GM12878 (cell line): ENCODE data around the gene CHMP1A.

ENCODE experiments used
- CBFB ChIP-seq: IDR thresholded peaks from 2 replicates; pipeline ENCODE4 v1.6.1; 2016; ENCODE audit warnings: antibody characterized with exemption, low read depth
- ETV6 ChIP-seq, 2 experiments: fragments of 450-650 bp in 1 of 2; IDR thresholded peaks in 1 of 2; conservative IDR thresholded peaks in 1 of 2; 2 replicates each; pipeline ENCODE4 v1.6.1; 2014; ENCODE audit warnings: antibody characterized with exemption in 1 of 2, borderline replicate concordance in 1 of 2, low read depth in 1 of 2, mild to moderate bottlenecking in 1 of 2, moderate library complexity in 1 of 2
- GABPA ChIP-seq: IDR thresholded peaks from 2 replicates; pipeline ENCODE4 v1.6.1; 2014; ENCODE audit warnings: antibody characterized with exemption, low read depth, mild to moderate bottlenecking, inconsistent platforms
- NBN ChIP-seq: fragments of 450-650 bp; IDR thresholded peaks from 2 replicates; pipeline ENCODE4 v1.6.1; 2016
- NFIC ChIP-seq: IDR thresholded peaks from 2 replicates; pipeline ENCODE4 v1.6.1; 2012; ENCODE audit warnings: low read depth, mild to moderate bottlenecking, inconsistent platforms, low read length, moderate library complexity
- PBX3 ChIP-seq: IDR thresholded peaks from 2 replicates; pipeline ENCODE4 v1.6.1; 2011; ENCODE audit warnings: mild to moderate bottlenecking, low read depth, low read length, moderate library complexity; ENCODE audit not compliant: insufficient replicate concordance
- POLR2A ChIP-seq: IDR thresholded peaks from 2 replicates; pipeline ENCODE4 v1.6.1; 2011; ENCODE audit warnings: low read depth, mild to moderate bottlenecking, low read length
- YY1 ChIP-seq: IDR thresholded peaks from 2 replicates; pipeline ENCODE4 v1.6.1; 2011; ENCODE audit warnings: low read depth, mild to moderate bottlenecking, low read length
- TF ChIP-seq, protein P1 (sequence below), 3 experiments: IDR thresholded peaks in 2 of 3; conservative IDR thresholded peaks in 1 of 3; 2 replicates each; pipeline ENCODE4 v1.5.1; 2011; ENCODE audit warnings: low read depth in 3 of 3, low read length in 3 of 3, mild to moderate bottlenecking in 3 of 3, control low read depth in 2 of 3, moderate library complexity in 2 of 3, inconsistent platforms in 1 of 3, mixed read lengths in 1 of 3; ENCODE audit not compliant: control insufficient read depth in 2 of 3, insufficient read depth in 1 of 3; ENCODE audit errors: extremely low read depth in 1 of 3
- TF ChIP-seq, protein P2 (sequence below): IDR thresholded peaks from 2 replicates; pipeline ENCODE4 v1.6.1; 2012; ENCODE audit warnings: mild to moderate bottlenecking, low read depth, low read length
- TF ChIP-seq, protein P3 (sequence below): IDR thresholded peaks from 2 replicates; pipeline ENCODE4 v1.6.1; 2011; ENCODE audit warnings: low read depth, low read length, improper control_type of control experiment, borderline replicate concordance

- TF ChIP-seq POLR2A (no peak), PBX3 (no peak), CBFB (no peak), NFIC (no peak), NBN (no peak), YY1 (no peak), ETV6 (conservative IDR thresholded peaks at IDR 0.05 in 1 of 2, IDR thresholded peaks at IDR 0.05 in 1 of 2; ENCODE audit: borderline replicate concordance in 1 of 2, low read depth in 1 of 2) (no peak), GABPA (no peak)
- TF ChIP-seq, protein P1, sequence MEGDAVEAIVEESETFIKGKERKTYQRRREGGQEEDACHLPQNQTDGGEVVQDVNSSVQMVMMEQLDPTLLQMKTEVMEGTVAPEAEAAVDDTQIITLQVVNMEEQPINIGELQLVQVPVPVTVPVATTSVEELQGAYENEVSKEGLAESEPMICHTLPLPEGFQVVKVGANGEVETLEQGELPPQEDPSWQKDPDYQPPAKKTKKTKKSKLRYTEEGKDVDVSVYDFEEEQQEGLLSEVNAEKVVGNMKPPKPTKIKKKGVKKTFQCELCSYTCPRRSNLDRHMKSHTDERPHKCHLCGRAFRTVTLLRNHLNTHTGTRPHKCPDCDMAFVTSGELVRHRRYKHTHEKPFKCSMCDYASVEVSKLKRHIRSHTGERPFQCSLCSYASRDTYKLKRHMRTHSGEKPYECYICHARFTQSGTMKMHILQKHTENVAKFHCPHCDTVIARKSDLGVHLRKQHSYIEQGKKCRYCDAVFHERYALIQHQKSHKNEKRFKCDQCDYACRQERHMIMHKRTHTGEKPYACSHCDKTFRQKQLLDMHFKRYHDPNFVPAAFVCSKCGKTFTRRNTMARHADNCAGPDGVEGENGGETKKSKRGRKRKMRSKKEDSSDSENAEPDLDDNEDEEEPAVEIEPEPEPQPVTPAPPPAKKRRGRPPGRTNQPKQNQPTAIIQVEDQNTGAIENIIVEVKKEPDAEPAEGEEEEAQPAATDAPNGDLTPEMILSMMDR (IDR thresholded peaks at IDR 0.05 in 2 of 3, conservative IDR thresholded peaks at IDR 0.05 in 1 of 3; ENCODE audit: control insufficient read depth in 2 of 3, extremely low read depth in 1 of 3, insufficient read depth in 1 of 3, low read depth in 3 of 3, low read length in 3 of 3): no peak
- TF ChIP-seq, protein P2, sequence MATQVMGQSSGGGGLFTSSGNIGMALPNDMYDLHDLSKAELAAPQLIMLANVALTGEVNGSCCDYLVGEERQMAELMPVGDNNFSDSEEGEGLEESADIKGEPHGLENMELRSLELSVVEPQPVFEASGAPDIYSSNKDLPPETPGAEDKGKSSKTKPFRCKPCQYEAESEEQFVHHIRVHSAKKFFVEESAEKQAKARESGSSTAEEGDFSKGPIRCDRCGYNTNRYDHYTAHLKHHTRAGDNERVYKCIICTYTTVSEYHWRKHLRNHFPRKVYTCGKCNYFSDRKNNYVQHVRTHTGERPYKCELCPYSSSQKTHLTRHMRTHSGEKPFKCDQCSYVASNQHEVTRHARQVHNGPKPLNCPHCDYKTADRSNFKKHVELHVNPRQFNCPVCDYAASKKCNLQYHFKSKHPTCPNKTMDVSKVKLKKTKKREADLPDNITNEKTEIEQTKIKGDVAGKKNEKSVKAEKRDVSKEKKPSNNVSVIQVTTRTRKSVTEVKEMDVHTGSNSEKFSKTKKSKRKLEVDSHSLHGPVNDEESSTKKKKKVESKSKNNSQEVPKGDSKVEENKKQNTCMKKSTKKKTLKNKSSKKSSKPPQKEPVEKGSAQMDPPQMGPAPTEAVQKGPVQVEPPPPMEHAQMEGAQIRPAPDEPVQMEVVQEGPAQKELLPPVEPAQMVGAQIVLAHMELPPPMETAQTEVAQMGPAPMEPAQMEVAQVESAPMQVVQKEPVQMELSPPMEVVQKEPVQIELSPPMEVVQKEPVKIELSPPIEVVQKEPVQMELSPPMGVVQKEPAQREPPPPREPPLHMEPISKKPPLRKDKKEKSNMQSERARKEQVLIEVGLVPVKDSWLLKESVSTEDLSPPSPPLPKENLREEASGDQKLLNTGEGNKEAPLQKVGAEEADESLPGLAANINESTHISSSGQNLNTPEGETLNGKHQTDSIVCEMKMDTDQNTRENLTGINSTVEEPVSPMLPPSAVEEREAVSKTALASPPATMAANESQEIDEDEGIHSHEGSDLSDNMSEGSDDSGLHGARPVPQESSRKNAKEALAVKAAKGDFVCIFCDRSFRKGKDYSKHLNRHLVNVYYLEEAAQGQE: no peak
- TF ChIP-seq, protein P3, sequence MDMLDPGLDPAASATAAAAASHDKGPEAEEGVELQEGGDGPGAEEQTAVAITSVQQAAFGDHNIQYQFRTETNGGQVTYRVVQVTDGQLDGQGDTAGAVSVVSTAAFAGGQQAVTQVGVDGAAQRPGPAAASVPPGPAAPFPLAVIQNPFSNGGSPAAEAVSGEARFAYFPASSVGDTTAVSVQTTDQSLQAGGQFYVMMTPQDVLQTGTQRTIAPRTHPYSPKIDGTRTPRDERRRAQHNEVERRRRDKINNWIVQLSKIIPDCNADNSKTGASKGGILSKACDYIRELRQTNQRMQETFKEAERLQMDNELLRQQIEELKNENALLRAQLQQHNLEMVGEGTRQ: no peak
Measured at GRCh38 chr16:89685916-89686315, 28.4 kb upstream of the CHMP1A start.
